Fibroblast of mammary gland (primary cell): ENCODE data around the gene ADAMTS20.

Experiments used
- DNase-seq: peaks from one replicate; pipeline ENCODE4 v3.0.0-alpha.2; 2010; ENCODE audit warnings: low read depth
- H3K4me3 ChIP-seq: 2 replicates; pipeline ENCODE4 v1.5.1; 2011; ENCODE audit warnings: low read depth, mild to moderate bottlenecking, low read length, moderate library complexity; ENCODE audit not compliant: control insufficient read depth
- TF ChIP-seq, protein P1 (sequence below): conservative IDR thresholded peaks from 2 replicates; pipeline ENCODE4 v1.5.1; 2011; ENCODE audit warnings: low read depth, low read length, inconsistent platforms; ENCODE audit not compliant: control insufficient read depth, insufficient read depth

ADAMTS20 gene

DNA sequence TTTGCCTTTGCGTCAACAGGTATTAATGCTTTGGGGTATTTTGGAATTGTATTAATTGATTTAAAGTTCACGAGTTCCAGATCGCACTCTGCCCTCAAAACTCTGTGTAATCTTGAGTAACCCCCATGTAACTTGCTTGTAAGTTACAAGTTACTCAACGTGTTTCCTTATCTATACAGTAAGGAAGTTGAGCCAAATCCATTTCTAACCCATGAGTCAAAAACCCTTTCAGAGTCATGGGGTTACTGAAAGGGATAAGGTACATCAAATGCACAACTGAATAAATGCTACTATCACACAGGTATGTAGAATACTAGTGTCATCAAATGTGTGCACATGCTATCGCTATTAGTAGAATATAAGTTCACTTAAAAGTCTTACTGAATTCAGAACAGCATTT lies 28.6 kb upstream of the ADAMTS20 start:
- no peak overlapping the region for H3K4me3 ChIP-seq
- TF ChIP-seq, protein P1, sequence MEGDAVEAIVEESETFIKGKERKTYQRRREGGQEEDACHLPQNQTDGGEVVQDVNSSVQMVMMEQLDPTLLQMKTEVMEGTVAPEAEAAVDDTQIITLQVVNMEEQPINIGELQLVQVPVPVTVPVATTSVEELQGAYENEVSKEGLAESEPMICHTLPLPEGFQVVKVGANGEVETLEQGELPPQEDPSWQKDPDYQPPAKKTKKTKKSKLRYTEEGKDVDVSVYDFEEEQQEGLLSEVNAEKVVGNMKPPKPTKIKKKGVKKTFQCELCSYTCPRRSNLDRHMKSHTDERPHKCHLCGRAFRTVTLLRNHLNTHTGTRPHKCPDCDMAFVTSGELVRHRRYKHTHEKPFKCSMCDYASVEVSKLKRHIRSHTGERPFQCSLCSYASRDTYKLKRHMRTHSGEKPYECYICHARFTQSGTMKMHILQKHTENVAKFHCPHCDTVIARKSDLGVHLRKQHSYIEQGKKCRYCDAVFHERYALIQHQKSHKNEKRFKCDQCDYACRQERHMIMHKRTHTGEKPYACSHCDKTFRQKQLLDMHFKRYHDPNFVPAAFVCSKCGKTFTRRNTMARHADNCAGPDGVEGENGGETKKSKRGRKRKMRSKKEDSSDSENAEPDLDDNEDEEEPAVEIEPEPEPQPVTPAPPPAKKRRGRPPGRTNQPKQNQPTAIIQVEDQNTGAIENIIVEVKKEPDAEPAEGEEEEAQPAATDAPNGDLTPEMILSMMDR = no peak
- no peak for DNase-seq

DNA sequence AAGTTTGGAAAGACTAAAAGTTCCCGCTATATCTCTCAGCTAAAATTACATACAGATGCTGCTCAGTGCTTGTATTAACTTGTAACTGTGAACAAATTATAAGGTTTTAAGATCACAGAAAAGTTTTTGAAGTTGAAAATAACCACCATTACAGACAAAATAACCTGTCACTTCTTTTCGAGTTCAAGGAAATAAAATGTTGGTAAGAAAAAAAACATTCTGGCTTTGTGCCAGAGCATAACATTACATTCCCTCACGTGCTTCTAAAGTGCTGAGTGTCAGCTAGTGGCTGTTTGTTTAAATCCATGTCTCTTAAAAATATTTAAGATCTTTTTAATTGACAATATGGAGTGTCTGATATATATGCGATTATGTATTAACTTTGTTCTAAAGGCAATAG lies 27.2 kb upstream of the ADAMTS20 start:
- H3K4me3 ChIP-seq = no peak overlapping the region
- TF ChIP-seq, protein P1 = no peak

DNA sequence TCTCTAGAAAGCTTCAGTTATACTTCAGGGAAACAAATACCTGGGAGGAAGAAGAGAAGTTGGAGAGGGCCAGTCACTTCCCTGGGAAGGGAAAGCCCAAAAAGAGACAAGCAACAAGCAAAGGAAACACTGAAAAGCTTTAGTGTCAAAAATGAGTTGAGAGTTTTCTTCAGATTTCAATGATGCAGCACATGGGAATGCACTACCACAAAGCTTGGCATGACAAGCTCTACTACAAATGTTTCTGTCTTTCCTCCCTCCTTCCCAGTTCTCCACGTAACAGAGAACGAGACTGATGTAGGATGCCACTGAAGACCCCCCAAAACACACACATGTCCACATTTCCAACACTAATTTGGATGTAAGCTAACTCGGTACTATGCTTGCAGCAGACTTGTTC lies 26.8 kb upstream of the ADAMTS20 start:
- TF ChIP-seq, protein P1 = no peak
- H3K4me3 ChIP-seq = no peak overlapping the region
- peak; percentile 16 for DNase-seq

More for the DNA sequence above, 27.2 kb upstream of the ADAMTS20 start:
- DNase-seq = peak; percentile 2

DNA sequence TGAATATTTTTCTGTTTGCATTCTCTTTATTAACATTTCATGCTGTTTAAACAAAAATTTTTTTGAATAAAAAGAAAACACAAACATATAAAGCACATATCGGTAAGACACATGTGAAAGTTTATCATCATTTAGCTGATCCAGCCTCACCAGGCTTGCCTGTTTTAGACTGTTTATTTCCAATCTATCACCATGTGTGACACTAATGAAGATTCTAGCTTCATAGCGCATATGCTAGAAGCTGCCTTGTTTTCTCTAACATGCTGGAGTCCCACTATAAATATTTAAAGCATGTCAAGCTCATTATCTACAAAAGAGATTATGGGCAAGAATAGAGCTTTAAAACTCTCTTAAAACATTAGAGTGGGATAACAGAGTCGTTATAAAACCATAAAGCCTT lies 25.4 kb upstream of the ADAMTS20 start:
- no peak for DNase-seq
- TF ChIP-seq, protein P1 = no peak
- no peak overlapping the region for H3K4me3 ChIP-seq

DNA sequence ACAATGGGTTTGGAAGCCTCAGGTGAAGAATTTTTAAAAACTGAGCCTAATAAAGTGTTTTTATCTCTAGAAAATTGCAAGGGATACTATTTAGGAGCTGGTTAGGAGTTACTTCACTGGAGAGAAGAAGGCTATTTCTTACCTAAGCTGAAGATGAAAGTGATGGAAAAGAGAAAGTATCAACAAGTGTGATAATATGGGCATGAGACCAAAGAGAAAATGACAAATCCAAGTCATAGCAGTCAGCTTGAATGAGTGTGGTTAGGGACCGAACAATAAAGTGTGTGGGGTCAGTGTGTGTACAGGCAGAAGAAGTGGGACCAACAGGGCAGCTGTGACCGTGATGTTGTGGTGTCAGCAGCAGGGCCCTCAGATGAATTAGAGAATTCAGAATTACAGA lies 24.2 kb upstream of the ADAMTS20 start:
- no peak for DNase-seq
- TF ChIP-seq, protein P1 = no peak
- H3K4me3 ChIP-seq = no peak overlapping the region

DNA sequence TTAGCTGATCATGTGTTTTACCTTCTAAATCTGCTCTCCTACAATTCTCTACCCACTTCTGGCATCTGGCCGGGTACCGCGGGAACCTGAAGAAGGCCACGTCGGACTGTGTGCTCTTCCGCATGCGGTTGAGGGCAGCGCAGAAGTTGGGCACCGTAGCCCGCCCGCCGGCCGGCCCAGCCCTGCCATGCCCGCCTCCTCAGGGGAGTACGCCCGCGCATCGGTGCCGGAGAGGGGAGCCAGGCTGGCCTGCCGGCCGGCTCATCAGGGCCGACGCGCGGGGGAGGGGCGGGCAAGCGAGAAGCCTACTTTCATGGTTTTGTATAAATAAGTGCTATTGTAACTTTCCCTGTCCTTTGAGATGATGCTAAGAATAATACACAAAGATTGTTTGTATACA lies 19.9 kb upstream of the ADAMTS20 start:
- DNase-seq = no peak
- TF ChIP-seq, protein P1 = no peak
- no peak overlapping the region for H3K4me3 ChIP-seq

DNA sequence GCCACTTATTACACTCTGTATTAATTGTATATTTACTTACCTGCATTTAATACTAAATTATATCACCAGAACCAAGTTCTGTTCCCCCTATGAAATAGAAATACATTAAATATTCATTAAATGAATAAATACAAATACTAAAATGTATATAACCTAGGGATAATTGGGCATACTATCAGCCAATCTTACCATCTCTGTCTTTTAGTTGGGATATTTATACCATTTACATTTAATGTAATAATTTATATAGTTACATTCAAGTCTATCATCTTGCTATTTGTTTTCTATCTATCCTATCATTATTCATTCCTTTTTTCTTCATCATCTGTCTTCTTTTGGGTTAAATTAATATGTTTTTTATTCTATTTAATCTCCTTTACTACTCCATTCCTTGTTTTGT lies 4.1 kb upstream of the ADAMTS20 start:
- no peak overlapping the region for H3K4me3 ChIP-seq
- TF ChIP-seq, protein P1 = no peak
- no peak for DNase-seq
